CD4-positive, alpha-beta T cell (primary cell): ENCODE measurements around the gene ERGIC2. TPM values are rescaled to one million over a fixed set of nuclear protein-coding genes. Genes with fewer than 3 reads are reported as not detected.
"Not testable (repeated sequence)": the region's sequence is repeated elsewhere in the genome, so short reads cannot be mapped to it uniquely, and the experiment has no call there.

Experiments
- ATAC-seq: fragments of 200-7000 bp; cut with Tn5 transposase; one replicate; pipeline ENCODE4 v1.10.0; 2022; ENCODE audit warnings: mild to moderate bottlenecking; ENCODE audit not compliant: poor library complexity
- CTCF ChIA-PET: fragments of 350-600 bp; sonication (Branson Sonifier 250); formaldehyde crosslinking; loops from one replicate; lab custom pipeline; 2021; ENCODE audit warnings: antibody characterized with exemption, inconsistent platforms; lab: Charles Lee
- POLR2A ChIA-PET: fragments of 350-600 bp; sonication (Branson Sonifier 250); formaldehyde crosslinking; loops from one replicate; lab custom pipeline; 2021; ENCODE audit warnings: antibody characterized with exemption, inconsistent platforms; lab: Charles Lee
- DNase-seq, 14 experiments: peaks; one replicate each; pipeline ENCODE4 v3.0.0-alpha.2; 2013 to 2020; ENCODE audit warnings: mixed read lengths in 2 of 14
- H3K27ac ChIP-seq, 2 donors: one replicate each; pipeline versions ENCODE4 v1.5.1 to v1.7.0; 2013; ENCODE audit warnings: low read length in 2 of 2, low read depth in 1 of 2, mild to moderate bottlenecking in 1 of 2
- H3K27me3 ChIP-seq, 2 experiments: 1 replicate in 1 of 2; 2 replicates in 1 of 2; pipeline versions ENCODE4 v1.6.1 to v1.7.0; 2013; ENCODE audit warnings: low read length in 2 of 2, control low read depth in 1 of 2, mild to moderate bottlenecking in 1 of 2, moderate library complexity in 1 of 2; ENCODE audit not compliant: insufficient read depth in 2 of 2, control insufficient read depth in 1 of 2
- H3K36me3 ChIP-seq: one replicate; pipeline ENCODE4 v1.6.1; 2013; ENCODE audit warnings: low read length, control low read depth; ENCODE audit not compliant: insufficient read depth
- H3K4me1 ChIP-seq: one replicate; pipeline ENCODE4 v1.6.1; 2013; ENCODE audit warnings: low read length, control low read depth; ENCODE audit not compliant: insufficient read depth
- H3K4me3 ChIP-seq: one replicate; pipeline ENCODE4 v1.5.1; 2013; ENCODE audit warnings: mild to moderate bottlenecking, low read length, moderate library complexity
- H3K9me3 ChIP-seq, 2 experiments: 1 replicate in 1 of 2; 2 replicates in 1 of 2; pipeline versions ENCODE4 v1.6.1 to v1.7.0; 2013; ENCODE audit warnings: low read length in 2 of 2, mild to moderate bottlenecking in 2 of 2, control low read depth in 1 of 2, moderate library complexity in 1 of 2; ENCODE audit not compliant: control insufficient read depth in 1 of 2, insufficient read depth in 1 of 2
- H3K27ac Mint-ChIP-seq: one replicate; pipeline ENCODE4 v1.8.0; 2020; ENCODE audit warnings: mixed read lengths
- H3K27me3 Mint-ChIP-seq: one replicate; pipeline ENCODE4 v1.8.0; 2021; ENCODE audit warnings: mixed read lengths
- H3K36me3 Mint-ChIP-seq: one replicate; pipeline ENCODE4 v1.8.0; 2021; ENCODE audit warnings: low read depth, mixed read lengths
- H3K4me1 Mint-ChIP-seq: one replicate; pipeline ENCODE4 v1.8.0; 2021; ENCODE audit warnings: low read depth, mixed read lengths
- H3K4me3 Mint-ChIP-seq: one replicate; pipeline ENCODE4 v1.8.0; 2020; ENCODE audit warnings: mild to moderate bottlenecking, mixed read lengths
- H3K9me3 Mint-ChIP-seq: one replicate; pipeline ENCODE4 v1.8.0; 2020; ENCODE audit warnings: mixed read lengths
- CTCF ChIP-seq: fragments of 200-600 bp; IDR thresholded peaks from one replicate; pipeline ENCODE4 v1.8.0; 2022; ENCODE audit warnings: antibody characterized with exemption, mild to moderate bottlenecking
- intact Hi-C, 2 experiments: fragments of 100-400 bp; cut with DNase I in 1 of 2; cut with micrococcal nuclease in 1 of 2; formaldehyde crosslinking; loops; one replicate each; pipeline versions ENCODE4 v1.15.1 to v1.9.0; 2023 to 2025; cut with DNase I, micrococcal nuclease
- total RNA-seq, 174 experiments: library from RNA in 2 of 174; stranded (reverse) in 2 of 174; gene quantifications; one replicate each; pipeline ENCODE4 v1.2.3 and lab custom pipeline; 2021 to 2026

Gene ERGIC2
- total RNA-seq, 2 experiments from 2014 or later = 29.4 to 32.1 TPM

GRCh38 chr12:29389295-29389919 lies 8.4 kb upstream of the ERGIC2 start:
- H3K36me3 Mint-ChIP-seq = peaks cover 4% of the 10 kb centered on the region
- ATAC-seq (no peak), DNase-seq (peak in 2 of 14 experiments; percentile 8 to 17)
- POLR2A ChIA-PET = no interaction called here
- peak overlapping the region in 1 of 2 donors; percentile 40 for H3K27ac ChIP-seq
- H3K4me3 Mint-ChIP-seq = no peak overlapping the region
- peaks cover 4% of the 10 kb centered on the region for H3K9me3 Mint-ChIP-seq
- no peaks in the 10 kb centered on the region for H3K27me3 Mint-ChIP-seq
- peak overlapping the region; percentile 16 for H3K4me3 ChIP-seq
- intact Hi-C loops = loop anchor here in 1 of 2 experiments (10.0 kb wide), 3 partner anchors 1675 to 1935 kb away; partner anchors contain the start of genes MRPS35, PPFIBP1 and SINHCAF
- peaks cover 17% of the 10 kb centered on the region for H3K4me1 Mint-ChIP-seq
- CTCF ChIA-PET = no interaction called here
- peaks cover 0 to 7% of the 10 kb centered on the region in 2 experiments for H3K9me3 ChIP-seq
- H3K4me1 ChIP-seq = peaks cover 5% of the 10 kb centered on the region
- no peaks in the 10 kb centered on the region for H3K27me3 ChIP-seq
- TF ChIP-seq CTCF = no peak
- H3K27ac Mint-ChIP-seq = peak overlapping the region; percentile 84
- no peaks in the 10 kb centered on the region for H3K36me3 ChIP-seq

GRCh38 chr12:29386084-29386680 lies 5.2 kb upstream of the ERGIC2 start:
- H3K4me3 Mint-ChIP-seq, H3K27me3 Mint-ChIP-seq, H3K27me3 ChIP-seq, H3K27ac Mint-ChIP-seq, H3K27ac ChIP-seq, H3K4me1 ChIP-seq, H3K9me3 Mint-ChIP-seq, DNase-seq, ATAC-seq, H3K36me3 Mint-ChIP-seq, H3K36me3 ChIP-seq, H3K4me3 ChIP-seq, CTCF ChIA-PET, H3K9me3 ChIP-seq, POLR2A ChIA-PET: not testable (repeated sequence)
- H3K4me1 Mint-ChIP-seq = peaks cover 31% of the 10 kb centered on the region
- intact Hi-C loops = loop anchor here in 1 of 2 experiments (10.0 kb wide), 3 partner anchors 1671 to 1939 kb away; partner anchors contain the start of genes MRPS35, PPFIBP1 and SINHCAF

- H3K4me3 Mint-ChIP-seq, H3K9me3 Mint-ChIP-seq, H3K27me3 ChIP-seq, DNase-seq, H3K9me3 ChIP-seq, H3K27ac Mint-ChIP-seq, ATAC-seq, H3K36me3 ChIP-seq, H3K27me3 Mint-ChIP-seq, H3K4me1 ChIP-seq, H3K27ac ChIP-seq, CTCF ChIA-PET, POLR2A ChIA-PET, H3K4me3 ChIP-seq: not testable (repeated sequence)
- intact Hi-C loops = loop anchor here in 1 of 2 experiments (10.0 kb wide), 3 partner anchors 1670 to 1940 kb away; partner anchors contain the start of genes MRPS35, PPFIBP1 and SINHCAF
- peaks cover 15% of the 10 kb centered on the region for H3K36me3 Mint-ChIP-seq
- peaks cover 30% of the 10 kb centered on the region for H3K4me1 Mint-ChIP-seq
These were observed 4.2 kb upstream of the ERGIC2 start for GRCh38 chr12:29385194-29385593.

- H3K4me1 Mint-ChIP-seq = peaks cover 43% of the 10 kb centered on the region
- no peaks in the 10 kb centered on the region for H3K9me3 ChIP-seq
- peak overlapping the region; percentile 98 for H3K4me3 Mint-ChIP-seq
- no peaks in the 10 kb centered on the region for H3K9me3 Mint-ChIP-seq
- no peaks in the 10 kb centered on the region for H3K4me1 ChIP-seq
- no peak overlapping the region for H3K27ac ChIP-seq
- no peaks in the 10 kb centered on the region for H3K27me3 ChIP-seq
- ChIA-PET POLR2A (no interaction called here), CTCF (no interaction called here)
- TF ChIP-seq CTCF = no peak
- intact Hi-C loops = loop anchor here (5.0 to 10.0 kb wide), 6 partner anchors 45 to 1943 kb away; partner anchors contain the start of genes MRPS35 (in 1 of the 2), PPFIBP1 (in 1 of the 2) and SINHCAF (in 1 of the 2)
- DNase-seq (no peak), ATAC-seq (no peak)
- H3K36me3 Mint-ChIP-seq = peaks cover 22% of the 10 kb centered on the region
- peak overlapping the region; percentile 96 for H3K27ac Mint-ChIP-seq
- no peaks in the 10 kb centered on the region for H3K27me3 Mint-ChIP-seq
- peaks cover 9% of the 10 kb centered on the region for H3K36me3 ChIP-seq
- H3K4me3 ChIP-seq = no peak overlapping the region
These were observed 1.3 kb upstream of the ERGIC2 start for GRCh38 chr12:29382251-29382650.
